ENCODE measurements around the gene PKN1.

The PKN1 gene

DNA sequence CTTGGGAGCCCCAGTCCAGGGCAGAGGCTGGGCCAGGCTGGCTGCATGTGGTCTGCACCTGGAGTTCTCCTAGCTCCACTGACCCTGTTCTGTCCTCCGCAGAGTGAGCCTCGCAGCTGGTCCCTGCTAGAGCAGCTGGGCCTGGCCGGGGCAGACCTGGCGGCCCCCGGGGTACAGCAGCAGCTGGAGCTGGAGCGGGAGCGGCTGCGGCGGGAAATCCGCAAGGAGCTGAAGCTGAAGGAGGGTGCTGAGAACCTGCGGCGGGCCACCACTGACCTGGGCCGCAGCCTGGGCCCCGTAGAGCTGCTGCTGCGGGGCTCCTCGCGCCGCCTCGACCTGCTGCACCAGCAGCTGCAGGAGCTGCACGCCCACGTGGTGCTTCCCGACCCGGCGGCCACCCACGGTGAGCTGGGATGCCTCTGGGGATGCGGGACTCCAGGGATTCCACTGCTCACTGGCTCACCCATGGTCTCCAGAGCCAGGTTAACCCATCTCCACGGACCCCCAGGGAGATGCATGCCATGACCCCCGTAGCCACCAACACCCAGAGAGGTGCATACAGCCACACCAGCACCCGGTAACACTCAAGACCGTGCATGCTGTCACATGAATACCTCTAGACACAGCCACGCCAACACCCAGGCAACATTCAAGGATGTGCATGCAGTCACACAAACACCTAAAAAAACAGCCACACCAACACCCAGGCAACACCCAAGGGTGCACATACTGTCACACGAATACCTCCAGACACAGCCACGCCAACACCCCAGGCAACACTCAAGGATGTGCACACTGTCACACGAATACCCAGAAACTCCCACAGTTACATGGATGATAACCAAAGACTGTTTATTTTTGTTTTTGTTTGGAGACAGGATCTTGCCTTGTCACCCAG lies 8.2 kb downstream of the PKN1 start:
- no peak for DNase-seq (ENCODE audit: low read depth)
- no peak for TF ChIP-seq CTCF (IDR thresholded peaks at IDR 0.05; ENCODE audit: insufficient read depth, low read depth, low read length, missing control alignments)
- no peak overlapping the region for H3K4me3 ChIP-seq (ENCODE audit: low read length)

DNA sequence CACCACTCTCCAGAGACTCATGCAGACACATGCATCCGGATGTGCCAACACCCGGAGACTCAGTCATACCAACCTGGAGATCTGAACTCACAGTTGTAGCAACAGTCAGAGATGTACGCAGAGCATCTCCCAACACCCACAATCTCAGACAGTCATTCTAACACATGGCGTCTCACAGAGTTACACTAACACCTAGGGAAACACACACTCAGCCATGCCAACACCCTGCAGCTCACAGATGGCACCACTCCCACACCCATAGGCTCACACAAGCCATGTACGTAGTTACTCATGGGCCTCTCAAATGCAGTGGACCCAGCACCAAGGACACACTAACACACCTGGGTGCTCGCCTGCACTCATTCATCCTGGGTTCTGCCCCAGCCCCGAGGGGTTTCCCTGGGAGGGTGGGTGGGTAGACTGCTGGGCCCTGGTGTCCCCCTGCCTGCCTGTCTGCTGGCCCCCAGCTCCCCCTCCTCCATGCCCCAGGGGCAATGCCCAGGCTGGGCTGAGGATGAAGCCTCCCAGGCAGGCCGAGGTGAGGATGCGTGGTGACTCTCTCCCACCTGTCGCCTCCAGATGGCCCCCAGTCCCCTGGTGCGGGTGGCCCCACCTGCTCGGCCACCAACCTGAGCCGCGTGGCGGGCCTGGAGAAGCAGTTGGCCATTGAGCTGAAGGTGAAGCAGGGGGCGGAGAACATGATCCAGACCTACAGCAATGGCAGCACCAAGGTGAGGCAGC lies 10.0 kb downstream of the PKN1 start:
- TF ChIP-seq CTCF (IDR thresholded peaks at IDR 0.05; ENCODE audit: insufficient read depth, low read depth, low read length, missing control alignments), result no peak
- no peak for DNase-seq (ENCODE audit: low read depth)
- no peak overlapping the region for H3K4me3 ChIP-seq (ENCODE audit: low read length)

DNA sequence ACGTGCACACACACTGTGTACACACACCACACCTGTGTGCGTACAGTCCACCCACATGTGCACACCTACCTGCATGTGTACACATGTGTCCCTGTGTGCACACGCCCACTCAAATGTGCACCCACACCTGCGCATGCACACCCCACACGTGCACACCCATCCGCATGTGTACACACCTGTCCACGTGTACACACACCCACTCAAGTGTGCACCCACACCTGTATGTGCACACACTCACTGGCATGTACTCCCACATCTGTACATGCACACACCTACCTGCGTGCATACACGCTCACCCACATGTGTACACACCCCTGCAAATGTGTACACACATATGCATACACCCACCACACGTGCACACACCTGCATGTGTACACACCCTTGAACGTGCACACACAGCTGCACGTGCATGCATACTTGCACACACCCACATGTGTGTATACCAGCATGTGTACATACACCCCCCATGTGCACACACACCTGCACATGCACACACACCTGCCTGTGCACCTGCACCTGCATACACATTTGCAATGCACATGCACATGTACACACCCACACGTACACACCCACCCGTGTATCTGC lies 10.6 kb downstream of the PKN1 start:
- H3K4me3 ChIP-seq (ENCODE audit: low read length), result no peak overlapping the region
- no peak for TF ChIP-seq CTCF (IDR thresholded peaks at IDR 0.05; ENCODE audit: insufficient read depth, low read depth, low read length, missing control alignments)
- no peak for DNase-seq (ENCODE audit: low read depth)

DNA sequence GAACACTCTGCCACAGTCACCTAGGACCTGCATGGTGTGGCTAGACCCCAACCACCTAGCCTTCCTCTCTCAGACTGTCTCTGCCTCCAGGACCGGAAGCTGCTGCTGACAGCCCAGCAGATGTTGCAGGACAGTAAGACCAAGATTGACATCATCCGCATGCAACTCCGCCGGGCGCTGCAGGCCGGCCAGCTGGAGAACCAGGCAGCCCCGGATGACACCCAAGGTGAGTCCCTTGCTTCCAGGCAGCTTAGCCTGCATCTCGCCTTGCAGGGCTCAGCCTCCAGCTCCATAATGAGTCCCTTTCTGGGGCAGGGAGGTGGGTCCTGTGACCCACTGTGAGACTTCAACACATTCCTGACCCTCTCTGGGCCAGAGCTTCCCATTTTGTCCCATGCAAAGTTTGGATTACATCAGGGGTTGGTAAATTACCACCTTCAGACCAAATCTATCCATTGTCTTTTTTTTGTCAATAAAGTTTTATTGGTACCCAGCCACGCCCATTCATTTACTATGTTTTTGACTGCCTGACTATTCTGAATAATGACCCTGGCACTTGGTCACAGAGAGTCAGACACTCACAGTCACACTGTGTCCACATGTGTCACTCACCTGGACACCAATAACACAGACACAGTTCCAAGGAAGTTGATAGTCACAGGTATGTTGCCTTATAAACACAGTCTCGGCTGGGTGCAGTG lies 13.4 kb downstream of the PKN1 start:
- no peak for DNase-seq (ENCODE audit: low read depth)
- no peak for TF ChIP-seq CTCF (IDR thresholded peaks at IDR 0.05; ENCODE audit: insufficient read depth, low read depth, low read length, missing control alignments)
- no peak overlapping the region for H3K4me3 ChIP-seq (ENCODE audit: low read length)

DNA sequence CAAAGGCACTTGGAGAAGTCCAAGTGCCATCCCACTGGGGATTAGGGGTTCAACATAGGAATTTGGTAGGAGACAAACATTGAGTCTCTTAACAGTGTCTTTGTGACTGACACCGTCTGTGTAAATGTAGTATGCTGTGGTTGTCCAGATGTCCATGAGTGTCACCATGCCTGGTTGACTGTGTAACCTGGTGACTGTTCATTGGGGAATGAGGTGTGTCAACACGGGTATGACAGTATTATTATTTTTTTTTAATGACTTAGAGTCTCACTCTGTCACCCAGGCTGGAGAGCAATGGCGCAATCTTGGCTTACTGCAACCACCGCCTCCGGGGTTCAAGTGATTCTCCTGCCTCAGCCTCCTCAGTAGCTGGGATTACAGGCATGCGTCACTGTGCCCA lies 16.2 kb downstream of the PKN1 start:
- no peak overlapping the region for H3K4me3 ChIP-seq (ENCODE audit: low read length)
- peak; percentile 39 for DNase-seq (ENCODE audit: low read depth)
- TF ChIP-seq CTCF (IDR thresholded peaks at IDR 0.05; ENCODE audit: insufficient read depth, low read depth, low read length, missing control alignments), result no peak

DNA sequence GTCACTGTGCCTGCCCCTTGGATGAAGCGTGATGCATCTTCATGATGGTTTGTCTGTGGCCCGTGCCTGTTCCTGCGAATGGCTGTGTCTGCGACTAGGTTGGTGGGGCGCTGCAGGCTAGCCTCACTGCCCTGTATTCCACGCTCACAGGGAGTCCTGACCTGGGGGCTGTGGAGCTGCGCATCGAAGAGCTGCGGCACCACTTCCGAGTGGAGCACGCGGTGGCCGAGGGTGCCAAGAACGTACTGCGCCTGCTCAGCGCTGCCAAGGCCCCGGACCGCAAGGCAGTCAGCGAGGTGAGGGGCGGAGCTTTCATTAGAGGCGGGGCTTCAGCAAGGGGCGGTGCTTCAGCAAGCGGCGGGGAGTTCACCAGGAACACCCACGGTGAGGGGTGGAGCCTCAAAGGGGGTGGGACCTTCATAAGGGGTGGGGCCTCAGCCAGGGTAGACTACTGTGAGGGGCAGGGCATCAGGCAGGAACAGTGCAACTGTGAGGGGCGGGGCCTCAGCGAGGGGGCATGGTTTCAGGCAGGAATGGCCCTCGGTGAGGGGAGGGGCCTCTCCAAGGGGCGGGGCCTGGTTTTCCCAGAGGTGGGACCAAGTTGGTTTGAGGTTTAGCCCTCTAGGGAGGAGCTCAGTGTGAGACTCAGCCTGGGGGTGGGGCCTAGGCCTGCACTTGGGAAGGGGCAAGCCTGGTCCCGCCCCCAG lies 17.2 kb downstream of the PKN1 start:
- no peak for TF ChIP-seq CTCF (IDR thresholded peaks at IDR 0.05; ENCODE audit: insufficient read depth, low read depth, low read length, missing control alignments)
- H3K4me3 ChIP-seq (ENCODE audit: low read length), result no peak overlapping the region
- DNase-seq (ENCODE audit: low read depth), result no peak

Data from epithelial cell of esophagus (primary cell).